Measurements from ENCODE around the gene SLAMF1. TPM values are rescaled to one million over a fixed set of nuclear protein-coding genes. Genes with fewer than 3 reads are reported as not detected.
"Not testable (repeated sequence)": the region's sequence is repeated elsewhere in the genome, so short reads cannot be mapped to it uniquely, and the experiment has no call there.

SLAMF1 gene
- total RNA-seq, 1 donor from 2014 or later: not detected

DNA sequence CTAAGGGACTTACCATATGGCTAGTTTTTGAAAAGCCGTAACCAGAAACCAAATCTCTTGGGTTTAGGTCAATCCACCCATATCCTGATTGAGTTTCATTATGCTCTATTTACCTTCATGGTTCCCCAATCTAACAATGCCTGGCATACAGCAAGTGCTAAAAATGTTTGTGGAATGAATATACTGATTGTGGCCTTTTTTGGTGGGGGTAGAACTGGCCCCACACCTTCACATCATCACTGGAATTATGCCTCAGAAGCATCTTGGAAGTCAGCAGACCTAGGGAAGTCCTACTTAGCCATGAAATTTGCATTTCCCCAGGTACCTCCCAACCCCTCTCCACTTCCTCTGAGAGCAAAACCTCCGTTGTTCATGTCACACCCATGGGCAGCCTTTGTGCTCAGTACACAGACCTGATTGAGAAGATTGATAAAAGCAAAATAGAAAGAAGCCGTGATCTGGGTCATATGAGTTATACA lies 17.8 kb upstream of the SLAMF1 start:
- DNase-seq: no peak

DNA sequence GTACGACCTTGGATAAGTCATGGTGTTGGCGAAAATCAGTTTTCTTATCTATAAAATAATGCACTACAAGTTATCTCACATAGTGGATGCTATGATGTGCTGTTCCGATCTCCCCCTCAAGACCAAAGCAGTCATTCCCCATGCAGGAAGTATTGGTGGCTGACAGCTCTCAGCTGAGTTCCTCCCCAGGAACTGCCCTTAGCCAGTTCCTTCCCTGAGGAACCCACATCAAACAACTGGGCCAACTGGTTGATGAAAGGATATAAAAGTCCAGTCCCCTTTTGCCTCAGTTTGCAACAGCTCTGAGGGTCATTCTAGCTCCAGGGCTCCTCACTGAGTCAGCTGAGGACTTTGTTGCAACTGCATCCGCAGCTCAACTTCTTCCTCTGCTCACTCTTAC lies 16.1 kb upstream of the SLAMF1 start:
- DNase-seq: no peak

DNA sequence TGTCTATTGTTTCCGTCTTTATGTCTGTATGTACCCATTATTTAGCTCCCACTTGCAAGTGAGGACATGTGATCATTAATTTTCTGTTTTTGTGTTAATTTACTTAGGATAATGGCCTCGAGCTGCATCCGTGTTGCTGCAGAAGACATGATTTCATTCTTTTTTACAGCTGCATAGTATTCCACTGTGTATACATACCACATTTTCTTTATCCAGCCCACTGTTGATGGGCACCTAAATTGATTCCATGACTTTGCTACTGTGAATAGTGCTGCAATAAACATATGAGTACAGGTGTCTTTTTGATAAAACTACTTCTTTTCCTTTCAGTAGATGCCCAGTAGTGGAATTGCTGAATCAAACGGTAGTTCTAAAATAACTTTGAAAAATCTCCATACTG lies 12.7 kb upstream of the SLAMF1 start:
- no peak for DNase-seq

DNA sequence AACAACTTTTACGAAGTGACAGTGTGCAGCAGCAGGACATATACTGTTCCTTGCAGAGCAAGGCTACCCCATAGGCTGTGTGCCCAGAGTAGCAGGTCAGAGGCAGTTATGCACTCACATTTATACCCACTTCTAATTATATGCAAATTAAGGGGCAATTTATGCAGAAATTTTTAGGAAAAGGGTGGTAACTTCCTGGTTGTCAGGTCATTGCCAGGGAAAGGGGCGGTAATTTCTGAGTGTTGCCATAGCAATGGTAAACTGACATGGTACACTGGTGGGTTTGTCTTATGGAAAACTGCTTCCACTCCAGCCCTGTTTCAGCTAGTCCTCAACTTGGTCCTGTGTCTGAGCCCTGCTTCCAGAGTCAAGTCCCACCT lies 12.0 kb upstream of the SLAMF1 start:
- no peak for DNase-seq

DNA sequence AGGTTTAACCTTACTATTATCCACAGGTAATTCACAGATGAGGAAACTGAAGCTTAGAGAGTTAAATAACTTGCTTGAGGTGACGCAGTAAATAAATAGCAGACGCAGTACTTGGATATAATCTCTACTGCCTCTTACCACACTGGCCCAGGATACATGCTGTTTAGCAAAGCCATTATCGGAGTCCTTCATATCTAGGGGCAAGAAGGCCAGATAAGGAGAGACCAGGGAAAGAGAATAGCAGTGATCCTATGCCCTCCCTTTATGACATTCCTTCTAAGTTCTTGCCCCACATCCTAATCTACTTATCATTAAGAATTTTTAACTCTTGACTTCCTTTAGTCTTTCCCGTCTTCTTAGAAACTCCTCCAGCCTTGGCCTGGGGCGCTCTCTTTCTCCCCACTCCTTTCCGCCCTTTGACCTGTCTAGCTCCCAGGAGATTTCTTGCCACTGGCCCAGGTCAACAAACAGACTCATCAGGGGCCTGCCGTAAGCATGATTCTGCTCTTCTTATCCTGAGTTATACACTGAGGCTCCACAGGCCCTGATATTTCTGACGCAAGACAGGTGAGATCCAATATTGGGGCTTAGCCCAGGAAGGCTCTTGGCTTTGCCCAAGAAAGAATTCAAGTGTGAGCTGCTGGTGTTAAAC lies 11.4 kb upstream of the SLAMF1 start:
- DNase-seq: no peak

DNA sequence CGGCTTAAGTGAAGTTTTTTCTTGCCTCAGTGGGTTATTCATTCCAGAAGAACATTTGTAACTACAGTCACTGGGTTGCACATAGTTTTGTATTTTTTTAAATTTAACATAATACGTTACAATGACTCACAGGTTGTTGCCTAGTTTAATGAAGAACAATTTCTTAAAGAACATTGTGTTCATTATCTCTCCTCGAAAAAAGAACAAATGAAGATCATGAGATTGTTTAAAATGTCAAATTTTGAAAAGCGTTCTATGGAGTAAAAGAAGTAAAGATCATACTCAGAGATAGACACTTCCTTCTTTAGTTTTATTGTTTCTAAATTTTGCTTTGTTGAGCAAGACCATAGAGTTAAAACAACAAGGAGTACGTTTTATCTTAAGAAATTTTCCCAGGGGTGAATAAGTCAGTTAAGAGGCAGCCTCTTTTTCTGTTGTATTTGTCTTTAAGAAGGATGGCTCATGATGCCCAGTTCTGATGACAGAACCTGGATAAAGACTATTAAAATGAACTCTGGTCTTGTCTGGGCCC lies 10.5 kb upstream of the SLAMF1 start:
- DNase-seq: no peak

DNA sequence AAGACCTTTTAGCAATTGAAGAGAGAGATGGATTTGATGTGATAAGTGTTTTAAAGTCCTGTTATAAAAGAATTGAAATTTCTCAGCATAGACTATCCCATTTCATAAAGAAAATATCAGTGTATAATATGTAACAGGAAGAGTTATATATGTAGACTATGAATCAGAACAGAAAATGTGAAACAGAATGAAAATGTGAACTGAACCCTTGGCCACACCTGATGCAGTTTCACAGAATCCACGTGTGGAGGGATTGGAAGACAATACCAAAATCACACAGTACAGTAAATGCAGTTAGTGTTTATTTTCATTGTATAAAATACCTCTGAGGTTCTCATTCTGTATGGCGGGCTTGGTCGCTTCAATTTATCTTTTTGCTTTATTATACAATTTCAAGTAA lies 9.9 kb upstream of the SLAMF1 start:
- DNase-seq: no peak

DNA sequence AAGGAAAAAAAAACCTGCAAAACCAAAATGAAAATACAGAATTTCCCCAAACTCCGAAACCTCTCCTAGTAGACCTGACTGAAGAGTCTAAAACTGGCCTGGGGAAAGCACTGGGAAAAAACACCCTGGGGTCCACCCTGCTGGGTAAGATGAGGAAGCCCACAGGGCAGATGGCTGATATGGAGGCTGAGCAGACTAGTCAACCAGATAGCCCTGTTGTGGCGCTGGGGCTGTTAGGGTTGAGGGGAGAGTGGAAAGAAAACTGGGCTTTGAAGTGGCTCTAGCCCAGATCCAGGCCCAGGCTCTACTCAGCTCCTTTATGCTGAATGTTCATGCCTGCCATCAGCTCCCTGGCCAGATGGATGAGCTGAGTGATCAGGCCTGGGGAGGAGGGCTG lies 6.8 kb upstream of the SLAMF1 start:
- no peak for DNase-seq

DNA sequence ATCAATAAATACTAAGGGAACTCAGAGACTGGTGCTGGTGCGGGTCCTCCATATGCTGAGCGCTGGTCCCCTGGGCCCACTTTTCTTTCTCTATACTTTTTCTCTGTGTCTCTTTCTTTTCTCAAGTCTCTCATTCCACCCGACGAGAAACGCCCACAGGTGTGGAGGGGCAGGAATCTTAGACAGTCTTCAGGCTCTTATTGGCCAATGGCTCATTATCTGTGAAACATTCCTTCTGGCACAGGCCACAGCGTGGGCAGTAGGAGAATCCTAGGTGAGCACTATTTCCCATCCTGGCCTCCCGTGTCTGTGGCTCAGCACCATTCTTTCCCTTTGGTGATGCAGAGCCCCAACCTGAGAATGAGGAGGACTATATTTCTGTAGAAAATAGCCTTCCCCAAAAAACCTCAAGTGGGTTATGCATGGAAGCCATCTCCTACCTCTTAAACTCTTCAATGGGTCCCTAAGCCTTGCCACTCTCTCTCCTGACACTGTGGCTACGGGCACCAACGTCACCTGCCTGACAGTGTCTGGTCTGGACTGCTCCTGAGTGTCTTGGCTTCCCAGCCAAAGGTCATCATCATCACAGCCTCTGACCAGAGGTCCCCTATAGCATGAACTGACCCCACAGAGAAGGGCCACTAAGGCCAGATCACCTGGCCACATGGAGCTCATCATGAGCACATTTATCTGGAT lies 6.2 kb upstream of the SLAMF1 start:
- DNase-seq: no peak

DNA sequence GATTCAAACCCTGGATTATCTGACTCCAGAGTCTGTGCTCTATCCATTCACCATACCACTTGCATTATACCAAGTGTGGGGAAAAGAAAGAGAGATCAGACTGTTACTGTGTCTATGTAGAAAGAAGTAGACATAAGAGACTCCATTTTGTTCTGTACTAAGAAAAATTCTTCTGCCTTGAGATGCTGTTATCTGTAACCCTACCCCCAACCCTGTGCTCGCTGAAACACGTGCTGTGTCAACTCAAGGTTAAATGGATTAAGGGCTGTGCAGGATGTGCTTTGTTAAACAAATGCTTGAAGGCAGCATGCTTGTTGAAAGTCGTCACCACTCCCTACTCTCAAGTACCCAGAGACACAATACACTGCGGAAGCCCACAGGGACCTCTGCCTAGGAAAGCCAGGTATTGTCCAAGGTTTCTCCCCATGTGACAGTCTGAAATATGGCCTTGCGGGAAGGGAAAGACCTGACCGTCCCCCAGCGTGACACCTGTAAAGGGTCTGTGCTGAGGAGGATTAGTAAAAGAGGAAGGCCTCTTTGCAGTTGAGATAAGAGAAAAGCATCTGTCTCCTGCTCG lies 5.3 kb upstream of the SLAMF1 start:
- not testable (repeated sequence) for DNase-seq

DNA sequence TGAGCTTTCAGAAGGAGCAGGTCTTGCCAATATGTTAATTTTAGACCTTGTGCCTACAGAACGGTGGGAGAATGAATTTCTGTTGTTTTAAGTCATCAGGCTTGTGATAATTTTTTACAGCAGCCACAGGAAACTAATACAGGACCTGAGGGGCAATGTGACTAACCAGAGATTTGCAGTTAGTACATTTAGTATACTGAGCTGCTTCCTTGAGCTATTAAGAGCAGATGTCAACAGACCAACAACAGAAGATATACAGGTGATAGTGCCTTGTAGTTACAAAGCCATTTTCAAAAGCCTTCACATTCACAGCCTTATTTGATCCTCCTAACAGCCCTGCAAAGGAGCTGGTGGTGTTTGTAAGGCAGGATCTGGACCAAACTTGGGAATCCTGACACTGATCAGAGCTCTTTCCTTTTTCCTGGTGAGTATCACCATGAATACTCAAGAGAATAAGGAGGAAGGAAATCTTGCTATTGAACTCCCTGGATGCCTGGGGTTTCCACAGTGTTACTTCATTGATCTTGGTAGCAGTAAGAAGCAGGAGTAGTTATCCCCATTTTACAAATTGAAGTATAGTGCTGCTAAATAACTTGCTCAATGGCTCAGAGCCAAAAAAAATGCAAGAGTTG lies 4.7 kb upstream of the SLAMF1 start:
- no peak for DNase-seq

DNA sequence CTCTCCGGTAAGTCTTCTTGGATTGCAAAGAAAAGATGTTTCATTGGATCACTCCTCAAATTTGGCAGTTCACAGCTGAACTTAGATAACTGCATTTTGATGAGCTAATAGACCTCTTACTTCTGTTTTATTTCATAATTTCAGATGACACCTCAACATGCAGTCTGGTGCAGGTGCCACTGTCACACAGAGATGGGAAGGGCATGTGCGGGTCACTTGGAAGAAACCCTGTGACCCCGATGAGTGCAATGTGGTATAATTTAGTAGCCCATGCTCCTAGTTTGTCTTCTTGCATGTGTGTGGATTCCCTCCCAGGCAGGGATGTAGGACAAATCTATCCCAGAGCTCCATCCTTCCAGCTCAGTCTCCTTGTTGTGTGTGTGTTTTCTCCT lies 481 bp upstream of the SLAMF1 start:
- no peak for DNase-seq

DNA sequence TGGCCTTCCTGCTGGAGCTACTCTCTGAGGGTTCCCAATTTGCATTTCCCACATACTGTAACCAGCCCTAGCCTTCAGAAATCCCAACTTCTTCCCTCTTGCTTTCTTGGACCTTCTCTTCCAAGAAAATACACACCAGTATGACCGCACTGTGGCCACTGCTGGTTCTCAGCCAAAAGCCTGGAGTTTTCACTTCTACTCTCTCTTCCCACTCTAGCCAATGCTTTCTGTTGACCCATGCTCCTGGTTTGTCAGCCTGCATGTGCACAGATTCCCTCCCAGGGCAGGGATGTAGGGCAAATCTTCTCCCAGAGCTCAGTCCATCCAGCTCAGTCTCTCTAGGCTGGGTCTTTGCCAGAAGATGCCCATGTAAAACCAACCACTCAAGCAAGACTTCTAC lies 664 bp downstream of the SLAMF1 start:
- DNase-seq: no peak

DNA sequence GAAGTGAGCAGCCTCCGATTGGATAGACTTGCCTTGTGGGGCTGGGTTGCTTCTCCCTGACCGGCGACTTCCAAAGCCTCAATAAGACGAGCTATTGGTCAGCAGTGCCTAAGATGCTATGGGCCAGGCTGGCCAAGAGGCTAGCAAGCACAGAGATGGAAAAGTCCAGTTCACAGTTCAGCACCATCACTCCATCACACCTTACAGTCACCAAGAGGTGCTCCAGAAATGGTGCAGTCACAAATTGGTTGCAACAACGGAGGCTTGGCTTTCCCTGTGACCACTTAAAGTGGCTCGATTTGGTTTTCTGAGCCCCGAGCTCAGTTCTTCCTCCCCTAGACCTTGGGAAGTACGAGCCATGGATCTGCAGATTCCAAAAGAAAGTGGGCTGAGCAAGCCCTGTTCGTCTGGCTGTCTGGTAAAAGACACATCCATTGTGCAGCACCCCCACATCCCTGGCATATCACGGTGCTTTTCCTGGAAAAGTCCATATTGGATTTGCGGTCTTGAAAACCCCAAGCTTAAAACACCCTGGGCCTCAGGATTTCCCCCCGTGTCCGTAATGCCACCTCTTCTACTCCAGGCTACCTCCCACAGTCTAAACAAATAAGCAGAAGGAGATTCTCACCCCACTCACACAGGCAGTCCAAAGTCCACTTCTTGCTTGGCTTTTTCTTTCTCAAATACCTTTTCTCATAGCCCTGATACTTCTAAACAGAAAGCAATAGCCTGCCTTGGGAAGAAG lies 1.3 kb downstream of the SLAMF1 start:
- no peak for DNase-seq

DNA sequence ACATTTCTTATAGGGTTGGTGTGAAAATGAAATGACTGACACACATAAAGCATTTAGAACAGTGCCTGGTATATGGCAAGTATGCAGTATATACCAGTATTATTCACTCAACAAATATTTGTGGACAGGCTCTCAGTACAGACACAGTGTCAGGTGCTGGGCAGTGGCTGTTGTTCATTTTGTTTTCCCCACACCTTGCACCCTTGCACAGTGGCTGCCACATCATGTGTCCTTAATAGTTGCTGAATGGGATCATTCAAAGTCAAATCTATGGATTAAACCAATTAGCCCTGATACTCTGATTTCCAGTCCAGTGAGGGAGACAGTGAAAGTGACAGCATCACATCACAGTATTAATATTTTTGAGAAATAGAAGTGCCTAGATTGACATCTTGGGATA lies 2.4 kb downstream of the SLAMF1 start:
- DNase-seq: no peak

DNA sequence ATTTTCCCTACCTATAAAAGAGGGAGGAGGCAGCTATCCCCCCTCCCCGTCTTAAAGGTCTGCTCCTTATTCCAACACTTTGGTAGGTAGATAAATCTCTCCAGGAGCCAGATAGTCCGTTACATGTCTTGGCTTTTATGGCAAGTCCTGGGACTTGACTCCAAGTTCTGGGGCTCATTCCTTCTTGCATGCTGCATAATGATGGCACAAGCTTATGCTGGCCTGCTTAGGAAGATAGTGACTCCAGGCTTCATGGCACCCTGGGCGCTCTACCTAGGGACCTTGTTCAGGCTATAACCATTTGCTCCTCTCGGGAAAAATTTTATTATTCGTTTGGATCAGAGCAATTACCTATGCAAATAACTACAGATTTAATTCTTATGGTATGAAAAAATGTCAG lies 3.7 kb downstream of the SLAMF1 start:
- no peak for DNase-seq

DNA sequence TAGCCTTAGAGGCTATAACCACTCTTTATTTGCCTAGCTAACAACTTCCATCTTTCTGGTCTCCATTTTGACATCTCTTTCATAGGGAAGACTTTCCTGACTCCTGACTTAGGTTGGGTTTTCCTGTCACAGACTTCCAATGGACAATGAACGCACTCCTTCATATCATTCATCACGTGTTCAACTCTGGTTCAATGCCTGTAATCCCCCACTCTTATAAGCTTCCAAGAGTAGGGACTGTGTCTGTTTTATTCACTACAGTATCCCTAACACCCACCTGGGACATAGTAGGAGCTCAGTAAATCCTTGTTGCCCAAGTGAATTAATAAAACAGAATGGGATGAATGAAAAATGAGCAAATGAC lies 4.6 kb downstream of the SLAMF1 start:
- no peak for DNase-seq

DNA sequence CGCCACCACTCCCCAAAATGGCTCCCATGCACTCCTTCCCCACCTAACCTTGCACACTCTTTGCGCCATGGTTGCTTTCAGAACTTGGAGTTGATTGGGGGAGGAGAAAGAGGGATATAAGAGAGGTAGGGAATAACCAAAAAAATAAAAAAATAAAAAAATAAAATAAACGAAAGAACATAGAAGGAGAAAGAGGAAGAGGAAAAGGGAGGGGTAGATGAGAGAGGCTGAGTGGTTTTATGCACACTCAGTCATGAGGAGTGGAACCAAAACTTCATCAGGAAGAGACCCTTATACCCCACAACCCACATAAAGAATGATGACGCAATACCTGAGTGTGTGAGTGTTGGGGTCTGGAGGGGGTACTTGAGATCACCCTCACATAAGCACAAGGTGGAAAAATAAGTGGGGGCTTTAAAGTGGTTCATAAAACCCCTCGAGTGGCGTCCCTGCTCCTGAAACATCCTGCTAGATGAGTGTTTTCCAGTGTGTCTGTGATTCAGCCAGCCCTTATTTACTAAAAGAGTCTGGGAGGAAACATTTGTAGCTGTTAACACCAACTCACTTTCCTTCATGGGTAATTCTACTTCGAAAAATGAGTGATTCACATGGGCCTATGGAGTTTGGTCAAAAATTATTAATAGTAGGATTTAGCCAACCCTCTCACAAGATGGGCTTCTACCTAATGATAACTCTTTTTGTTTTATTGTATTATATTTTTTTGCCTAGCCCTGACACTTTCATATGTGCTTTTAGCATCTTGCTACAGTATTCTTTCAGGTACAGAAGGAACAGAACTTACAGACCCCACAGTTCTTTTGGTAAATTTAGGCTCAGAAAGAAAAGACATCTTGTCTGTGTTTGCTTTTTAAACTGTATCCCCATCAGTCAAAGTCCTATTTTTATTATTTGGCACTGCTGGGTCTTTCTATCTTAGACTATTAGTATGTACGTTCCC lies 5.2 kb downstream of the SLAMF1 start:
- DNase-seq: no peak

DNA sequence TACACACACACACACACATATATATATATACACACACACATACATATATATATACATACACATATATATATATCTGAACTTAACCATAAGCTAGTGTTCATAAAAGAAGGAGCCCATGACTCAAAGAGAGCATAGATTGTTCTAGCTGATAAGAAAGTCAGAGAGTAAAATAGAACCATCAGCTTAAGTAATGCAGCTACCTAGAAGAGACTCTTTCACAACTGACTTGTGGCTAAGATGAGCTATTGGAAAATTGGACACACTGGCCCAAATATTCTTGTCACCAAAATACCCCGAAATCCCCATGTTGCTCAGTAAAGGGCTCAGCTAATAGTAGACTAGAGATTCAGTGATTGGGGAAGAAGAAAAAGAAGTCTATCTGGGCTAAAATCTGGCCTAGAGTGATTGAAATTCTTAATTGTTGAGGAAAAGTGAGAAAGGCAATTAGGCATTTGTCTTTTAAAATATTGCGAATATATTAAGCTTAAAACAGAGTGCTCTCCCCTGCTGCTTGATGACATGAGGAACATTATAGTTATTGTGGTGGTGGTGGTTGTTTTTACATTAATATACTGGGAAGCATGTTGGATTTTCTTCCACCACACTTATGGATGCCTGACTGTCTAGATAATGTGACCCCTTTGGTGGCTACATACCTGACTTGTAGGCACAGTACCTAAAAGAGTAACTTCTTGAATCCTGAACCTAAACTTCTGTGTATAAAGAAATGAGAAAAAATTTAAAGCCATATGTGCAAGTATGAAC lies 6.3 kb downstream of the SLAMF1 start:
- no peak for DNase-seq

DNA sequence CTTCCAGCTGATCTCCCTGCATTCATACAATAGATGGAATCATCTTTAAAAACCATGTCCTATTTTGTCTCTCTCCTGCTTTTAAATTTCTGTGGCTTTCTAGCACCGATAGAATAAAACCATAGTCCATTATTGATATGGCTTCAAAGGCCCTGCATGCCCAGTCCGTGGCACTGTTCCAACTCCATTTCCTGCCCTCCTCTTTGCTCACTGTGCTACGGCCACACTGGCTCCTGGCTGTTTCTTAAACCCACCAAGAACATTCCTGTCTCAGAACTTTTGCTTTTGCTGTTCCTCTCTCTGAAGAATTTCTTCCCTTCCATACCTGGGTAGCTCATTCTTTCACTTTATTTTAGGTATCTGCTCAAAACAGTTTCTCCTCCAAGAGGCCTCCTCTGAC lies 7.2 kb downstream of the SLAMF1 start:
- no peak for DNase-seq

DNA sequence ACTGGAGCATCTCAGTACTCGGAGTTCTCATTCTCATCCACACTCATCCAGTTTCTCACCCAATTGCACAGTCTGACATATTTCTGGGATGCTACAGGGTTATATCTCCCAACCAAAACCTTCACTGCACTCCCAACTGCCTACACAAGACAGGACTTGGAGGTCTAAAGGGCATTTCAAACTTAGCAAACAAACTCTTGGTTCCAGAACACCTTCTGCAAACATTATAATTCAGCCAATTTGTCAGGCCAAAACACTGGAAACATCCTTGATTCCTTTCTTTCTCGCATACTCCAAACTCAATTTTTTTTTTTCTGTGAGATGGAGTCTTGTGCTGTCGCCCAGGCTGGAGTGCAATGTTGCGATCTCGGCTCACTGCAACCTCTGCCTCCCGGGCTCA lies 7.9 kb downstream of the SLAMF1 start:
- no peak for DNase-seq
